Astrocyte of the spinal cord (primary cell): ENCODE measurements around the gene CPZ.

Source experiments
- DNase-seq: peaks from one replicate; pipeline ENCODE4 v3.0.0; 2011; ENCODE audit warnings: low read depth, low spot score
- H3K4me3 ChIP-seq: 2 replicates; pipeline ENCODE4 v1.5.1; 2011; ENCODE audit warnings: low read depth, mild to moderate bottlenecking, low read length, moderate library complexity
- CTCF ChIP-seq: IDR thresholded peaks from 2 replicates; pipeline ENCODE4 v1.5.1; 2012; ENCODE audit warnings: low read depth, mild to moderate bottlenecking, low read length, inconsistent platforms
- in situ Hi-C: cut with HindIII; loops from 2 replicates; pipeline ENCODE4 v1.10.0; 2017; ENCODE audit warnings: low sequenced_read_pairs

Gene CPZ

GRCh38 chr4:8643986-8644385 lies 51.4 kb downstream of the CPZ start:
- no peak for TF ChIP-seq CTCF
- DNase-seq = no peak
- in situ Hi-C loops = no loop called here
- no peak overlapping the region for H3K4me3 ChIP-seq

- H3K4me3 ChIP-seq = no peak overlapping the region
- TF ChIP-seq CTCF = no peak
- in situ Hi-C loops = no loop called here
- no peak for DNase-seq
These were observed 51.9 kb downstream of the CPZ start for GRCh38 chr4:8644461-8644891.

GRCh38 chr4:8644966-8645752 lies 52.6 kb downstream of the CPZ start:
- H3K4me3 ChIP-seq = no peak overlapping the region
- DNase-seq = no peak
- in situ Hi-C loops = no loop called here
- no peak for TF ChIP-seq CTCF

GRCh38 chr4:8645753-8646124 lies 53.2 kb downstream of the CPZ start:
- DNase-seq = no peak
- H3K4me3 ChIP-seq = no peak overlapping the region
- no peak for TF ChIP-seq CTCF
- in situ Hi-C loops = no loop called here

GRCh38 chr4:8646296-8647093 lies 53.9 kb downstream of the CPZ start:
- in situ Hi-C loops = no loop called here
- DNase-seq = no peak
- no peak for TF ChIP-seq CTCF
- no peak overlapping the region for H3K4me3 ChIP-seq

GRCh38 chr4:8647094-8647570 lies 54.6 kb downstream of the CPZ start:
- in situ Hi-C loops = no loop called here
- no peak for TF ChIP-seq CTCF
- DNase-seq = no peak
- no peak overlapping the region for H3K4me3 ChIP-seq
